NCI-H146 treated with DMSO at 0.1 percent for 48 hours (cell line): ENCODE results near the gene PPP1R26.
"Not testable (repeated sequence)": the region's sequence is repeated elsewhere in the genome, so short reads cannot be mapped to it uniquely, and the experiment has no call there.

Source experiments
- DNase-seq: peaks from one replicate; lab custom pipeline; 2025; ENCODE audit not compliant: unreplicated experiment; lab: John Stamatoyannopoulos, UW

The PPP1R26 gene

DNA sequence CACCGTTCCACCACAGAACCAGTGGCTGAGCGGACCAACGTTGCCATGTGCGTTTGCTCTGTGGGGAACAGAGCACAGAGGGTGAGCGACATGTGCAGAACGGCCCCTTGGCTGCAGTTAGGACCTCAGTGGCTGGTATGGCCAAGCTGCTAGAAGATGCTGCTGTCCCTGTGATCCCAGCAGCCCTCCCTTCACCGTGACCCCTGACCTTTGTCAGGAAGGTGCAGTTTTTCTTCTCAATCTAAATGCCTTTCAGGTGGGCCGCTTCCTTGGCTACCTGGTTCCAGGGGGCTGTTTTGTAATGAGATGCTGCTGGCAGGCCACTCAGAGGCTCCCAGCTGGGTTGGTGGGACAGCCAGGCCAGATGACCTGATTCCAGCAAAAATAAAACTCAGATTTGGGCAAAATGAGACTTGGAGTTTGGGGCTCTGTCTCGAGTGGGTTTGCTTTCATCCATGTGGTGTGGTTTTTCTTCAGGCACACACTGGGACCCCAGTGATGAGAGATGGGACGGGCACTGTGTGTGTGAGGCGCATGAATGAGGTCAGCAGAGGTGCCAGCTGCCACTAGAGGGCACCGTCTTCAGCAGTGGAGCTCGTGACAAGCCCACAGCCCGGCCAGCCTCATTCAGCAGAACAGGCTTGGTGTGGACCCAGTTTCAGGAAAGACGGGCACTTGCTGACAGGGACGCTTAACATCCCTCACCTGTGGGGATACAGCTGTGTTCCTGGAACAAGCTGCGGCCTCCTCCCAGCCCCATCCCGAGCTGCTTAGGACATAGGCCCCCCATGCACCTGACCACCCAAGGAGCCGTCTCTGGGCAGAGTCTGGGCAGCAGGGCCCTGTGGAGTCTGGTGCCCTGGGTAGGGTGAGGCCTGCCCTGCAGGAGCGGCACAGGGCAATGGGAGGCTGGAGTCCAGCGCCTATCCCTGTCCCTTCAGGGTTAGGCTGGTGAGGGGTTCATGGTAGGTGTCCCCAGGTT is 25.0 kb downstream of the PPP1R26 start:
- no peak for DNase-seq

DNA sequence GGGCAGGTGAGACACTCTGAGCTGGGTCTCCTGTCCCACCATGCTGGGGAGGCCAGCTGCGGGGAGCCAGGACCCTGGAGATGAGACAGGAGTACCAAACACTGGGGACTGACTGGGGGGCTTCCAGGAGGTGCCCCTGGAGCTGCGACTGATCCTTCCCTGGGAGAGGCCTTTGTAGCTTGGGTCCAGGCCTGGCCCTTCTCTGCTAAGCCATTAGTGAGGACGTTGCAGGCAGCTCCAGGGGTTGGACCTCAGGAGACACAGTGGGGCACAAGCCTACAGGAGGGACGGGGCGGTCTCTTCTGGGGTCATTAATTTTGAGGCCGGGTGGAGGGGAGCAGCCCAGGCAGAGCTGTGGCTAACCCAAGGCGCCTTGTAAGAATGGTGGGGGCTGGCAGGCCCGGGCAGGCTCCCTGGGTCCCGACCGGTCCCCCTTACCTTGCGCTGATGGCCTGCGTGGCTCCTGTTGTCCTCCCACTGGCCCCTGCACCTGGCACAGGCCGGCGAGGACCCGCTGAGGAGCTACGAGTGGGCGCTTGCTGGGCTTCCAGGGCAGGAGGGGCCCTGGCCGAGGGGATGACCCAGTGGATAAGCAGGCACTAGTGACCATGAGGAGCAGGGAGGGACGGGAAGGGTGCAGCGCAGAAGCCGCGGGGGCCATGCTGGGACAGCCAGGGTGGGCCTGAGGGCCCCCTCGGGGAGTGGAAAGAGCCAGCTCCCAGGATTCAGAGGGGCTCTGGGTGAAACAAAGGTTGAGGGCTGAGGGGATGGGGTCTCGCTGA is 26.0 kb downstream of the PPP1R26 start:
- DNase-seq: no peak

DNA sequence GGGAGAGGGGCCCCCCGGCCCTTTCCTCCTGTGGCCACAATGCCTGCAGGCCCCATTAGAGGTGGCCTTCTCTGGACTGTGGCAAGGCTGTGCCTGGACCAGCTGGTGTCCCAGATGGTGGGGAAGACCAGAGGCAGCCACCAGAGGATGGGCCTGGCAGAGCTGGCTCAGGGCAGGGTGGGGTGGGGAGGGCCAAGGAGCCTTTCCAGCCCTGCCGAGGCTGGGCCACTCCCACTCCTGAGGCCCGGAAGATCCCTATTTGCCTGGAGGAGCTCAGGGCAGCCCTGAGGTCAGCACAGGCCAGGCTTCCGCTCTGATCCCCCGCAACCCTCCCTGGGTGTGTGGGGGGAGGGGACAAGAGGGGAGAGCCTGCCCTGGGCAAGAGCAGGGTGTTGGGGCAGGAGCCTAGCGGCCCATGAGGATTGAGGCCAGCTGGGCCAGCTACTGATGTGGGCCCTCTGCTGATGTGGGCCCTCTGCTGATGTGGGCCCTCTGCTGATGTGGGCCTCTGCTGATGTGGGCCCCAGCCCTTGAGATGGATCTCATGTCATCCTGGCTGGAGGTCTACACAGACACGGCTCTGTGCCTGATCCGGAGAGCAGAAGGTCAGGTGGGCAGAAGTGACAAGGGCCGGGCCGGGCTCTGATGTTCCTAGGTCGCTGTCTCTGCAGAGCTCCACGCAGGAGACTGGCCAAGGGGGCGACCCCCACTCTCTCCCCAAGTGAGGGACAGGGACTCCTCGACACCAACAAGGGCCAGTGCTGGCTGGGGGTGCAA is 26.9 kb downstream of the PPP1R26 start:
- DNase-seq: no peak

DNA sequence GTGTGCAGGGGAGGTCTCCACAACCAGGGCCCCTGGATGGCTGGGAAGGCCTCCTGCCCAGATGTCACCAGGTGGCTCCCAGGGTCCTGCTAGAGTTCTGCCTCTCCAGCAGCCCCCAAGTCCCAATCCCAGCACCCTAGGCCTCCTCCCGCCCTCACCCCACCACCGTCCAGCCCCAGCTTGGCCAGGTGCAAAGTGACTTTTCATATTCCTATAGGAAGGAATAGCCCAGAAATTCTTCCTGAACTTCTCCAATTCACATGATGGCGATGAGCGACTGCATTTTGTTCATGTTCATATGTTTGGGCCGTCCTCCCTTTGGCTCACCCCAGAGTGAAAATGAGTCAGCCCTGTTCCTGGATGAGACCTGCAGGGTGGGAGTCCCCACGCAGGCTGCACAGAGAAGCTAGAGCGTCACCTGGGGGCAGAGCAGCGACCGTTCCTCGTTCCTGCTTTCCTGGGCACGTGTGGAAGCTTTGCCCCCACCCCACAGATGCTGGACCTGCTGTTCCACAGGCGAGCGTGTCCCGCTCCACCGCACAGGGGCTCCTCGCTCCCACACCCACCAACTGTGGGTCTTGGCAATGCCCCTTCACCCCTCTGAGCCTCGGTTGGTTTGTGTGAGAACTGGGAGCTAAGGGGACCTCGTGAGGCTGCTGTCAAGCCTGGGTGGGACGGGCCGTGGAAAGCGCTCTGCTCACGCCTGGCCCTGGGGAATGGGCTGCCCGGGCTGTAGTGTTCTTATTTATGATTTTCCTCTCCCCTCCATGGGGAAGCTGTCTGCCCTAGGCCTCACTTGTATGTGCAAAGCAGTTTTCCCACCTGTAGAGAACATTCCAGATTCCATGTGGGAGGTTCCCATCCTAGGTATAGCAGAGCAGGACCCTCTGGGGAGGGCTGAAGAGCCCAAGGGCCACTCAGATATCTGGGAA is 27.8 kb downstream of the PPP1R26 start:
- DNase-seq: no peak

DNA sequence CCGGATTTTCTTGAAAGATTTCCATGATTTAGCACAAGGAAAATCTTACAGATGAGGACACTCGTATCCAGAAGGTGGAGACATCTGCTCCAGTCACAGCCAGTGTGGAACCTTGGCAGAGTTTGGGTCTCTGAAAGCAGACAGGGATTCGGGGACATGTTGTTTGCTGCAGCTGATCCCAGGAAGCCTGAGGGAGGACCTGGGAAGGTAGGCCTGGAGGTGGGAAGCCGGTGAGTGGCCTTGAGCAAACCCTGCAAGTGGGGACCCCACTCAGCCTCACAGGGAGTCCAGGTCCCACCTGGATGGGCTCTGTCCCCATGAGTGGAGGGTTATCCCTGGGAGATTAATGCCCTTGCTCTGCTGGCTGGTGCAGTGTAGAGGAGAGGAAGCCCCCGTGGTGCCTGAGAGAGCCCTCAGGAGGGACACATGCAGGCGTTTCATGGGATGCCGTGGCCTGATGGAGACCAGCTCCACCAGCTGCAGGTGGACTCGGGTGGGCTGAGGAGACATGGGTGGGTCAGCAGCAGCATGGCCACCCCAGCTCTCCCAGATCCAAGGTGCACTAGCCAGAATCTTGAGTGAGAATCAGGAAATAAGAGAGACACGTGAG is 28.7 kb downstream of the PPP1R26 start:
- DNase-seq: no peak

DNA sequence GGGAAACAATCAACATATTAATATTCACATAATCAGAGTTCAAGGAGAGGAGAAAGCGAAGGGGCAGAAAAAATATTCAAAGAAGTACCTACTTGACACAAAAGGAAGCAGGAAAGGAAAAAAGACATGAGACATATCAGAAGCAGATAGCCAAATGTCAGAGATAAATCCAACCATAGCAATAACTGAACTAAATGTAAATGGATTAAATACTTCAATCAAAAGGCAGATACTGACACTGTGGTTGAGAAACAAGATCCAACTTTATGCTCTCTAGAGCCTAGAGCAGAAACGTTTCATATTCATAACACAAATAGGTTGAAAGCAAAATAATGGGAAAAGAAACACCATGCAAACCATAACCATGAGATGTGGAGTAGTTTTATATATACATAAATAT is 29.9 kb downstream of the PPP1R26 start:
- DNase-seq: no peak

DNA sequence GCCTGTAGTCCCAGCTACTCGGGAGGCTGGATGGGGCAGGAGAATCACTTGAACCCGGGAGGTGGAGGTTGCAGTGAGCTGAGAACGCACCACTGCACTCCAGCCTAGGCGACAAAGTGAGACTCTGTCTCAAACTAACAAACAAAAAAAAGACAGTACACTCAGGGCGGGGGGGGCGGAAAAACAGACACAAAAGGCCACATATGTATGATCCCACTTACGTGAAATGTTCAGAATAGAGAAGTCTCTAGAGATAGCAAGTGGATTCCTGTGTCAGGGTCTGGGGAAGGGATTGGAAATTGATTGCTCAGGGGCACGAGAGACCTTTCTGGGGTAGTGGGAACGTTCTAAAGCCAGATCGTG is 32.6 kb downstream of the PPP1R26 start:
- no peak for DNase-seq

DNA sequence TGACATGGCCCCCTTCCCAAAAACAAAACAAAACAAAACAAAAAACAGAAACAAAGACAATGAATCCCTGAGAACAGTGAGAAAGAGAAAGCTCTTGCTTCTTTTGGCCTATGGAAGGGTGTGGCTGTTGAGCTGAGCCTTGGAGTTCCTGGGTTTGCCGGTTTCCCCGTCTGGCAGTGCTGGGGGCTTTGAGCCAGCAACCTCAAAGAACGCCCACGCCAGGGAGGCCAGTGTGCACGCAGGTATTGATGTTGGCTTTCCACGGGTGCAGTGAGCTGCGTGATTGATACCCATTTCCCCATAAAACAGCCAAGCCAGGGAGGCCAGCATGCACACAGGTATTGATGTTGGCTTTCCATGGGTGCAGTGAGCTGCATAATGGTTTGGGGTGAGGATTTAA is 33.3 kb downstream of the PPP1R26 start:
- no peak for DNase-seq

DNA sequence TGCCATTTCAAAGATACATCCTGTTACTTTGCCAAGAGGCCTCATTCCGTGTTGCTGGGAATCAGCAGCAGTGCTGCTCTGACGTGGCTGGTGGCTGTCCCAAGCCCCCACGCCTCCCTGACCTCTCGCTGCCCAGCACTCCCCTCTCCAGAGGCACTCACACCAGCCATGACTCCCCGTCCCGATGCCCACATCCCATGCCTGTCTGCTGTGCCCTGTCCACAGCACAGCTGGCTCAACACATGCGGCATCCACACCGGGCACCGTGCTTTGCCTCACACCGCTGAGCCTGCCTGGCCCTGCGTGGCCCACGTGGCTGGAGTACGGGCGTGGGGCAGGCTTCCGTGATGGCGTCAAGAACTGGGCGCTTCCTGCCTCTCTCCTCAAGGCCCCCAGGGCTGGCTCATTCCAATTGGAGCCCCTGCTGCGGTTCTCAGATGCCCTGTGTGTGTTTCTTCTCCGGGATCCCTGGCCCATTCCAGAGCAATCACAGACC is 33.8 kb downstream of the PPP1R26 start:
- DNase-seq: no peak

DNA sequence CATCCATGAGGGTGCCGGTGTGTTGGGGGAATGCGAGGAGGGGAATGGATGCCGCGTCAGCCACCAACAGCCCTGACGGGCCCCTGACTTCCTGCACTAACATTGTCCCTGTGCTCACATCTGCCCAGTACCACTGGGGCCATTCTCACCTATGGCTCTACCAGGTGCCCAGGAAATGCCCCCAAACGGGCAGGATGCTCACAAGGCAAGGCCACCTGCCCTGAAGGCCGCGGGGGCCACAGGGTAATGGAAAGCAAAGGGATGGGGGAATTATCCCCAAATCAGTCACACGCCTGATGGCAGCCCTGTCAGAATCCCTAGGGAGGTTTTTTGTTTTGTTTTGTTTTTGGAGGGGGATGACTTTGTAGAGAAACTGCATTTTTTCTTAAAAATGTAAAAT is 34.3 kb downstream of the PPP1R26 start:
- not testable (repeated sequence) for DNase-seq

DNA sequence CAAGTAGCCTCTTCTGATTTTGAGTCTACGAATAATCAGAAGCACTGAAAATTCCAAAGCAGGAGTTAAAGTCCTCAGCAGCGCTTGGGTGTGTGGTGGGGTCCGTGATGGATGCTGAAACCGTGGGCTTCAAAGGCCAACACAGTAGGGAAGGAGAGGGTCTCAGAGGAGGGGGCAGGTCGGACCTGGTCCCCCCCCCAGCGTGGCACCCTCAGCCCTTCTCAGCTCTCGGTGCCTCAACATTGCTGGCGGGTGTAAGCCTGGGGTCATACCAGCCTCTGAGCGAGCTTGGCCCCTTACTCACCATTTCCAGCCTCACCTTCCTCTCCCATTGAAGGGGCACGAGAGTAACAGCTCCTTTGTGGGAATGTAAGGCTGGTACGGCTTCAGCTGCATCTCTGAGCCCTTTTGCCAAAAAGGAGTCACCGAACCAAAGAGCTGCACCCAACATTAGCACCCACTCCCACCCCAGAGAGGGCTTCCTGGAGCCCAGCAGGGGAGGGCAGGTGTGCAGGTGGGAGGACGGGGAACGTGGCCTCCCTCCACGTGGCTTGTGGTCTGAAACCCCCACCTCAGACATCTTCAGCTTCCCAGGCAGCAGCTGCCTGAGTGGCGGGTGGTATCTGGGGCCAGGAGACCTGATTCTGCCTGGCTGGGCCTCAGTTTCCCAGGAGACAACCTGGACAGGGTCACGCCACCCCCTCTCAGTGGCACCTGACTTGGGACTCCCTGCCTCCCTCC is 34.9 kb downstream of the PPP1R26 start:
- no peak for DNase-seq

DNA sequence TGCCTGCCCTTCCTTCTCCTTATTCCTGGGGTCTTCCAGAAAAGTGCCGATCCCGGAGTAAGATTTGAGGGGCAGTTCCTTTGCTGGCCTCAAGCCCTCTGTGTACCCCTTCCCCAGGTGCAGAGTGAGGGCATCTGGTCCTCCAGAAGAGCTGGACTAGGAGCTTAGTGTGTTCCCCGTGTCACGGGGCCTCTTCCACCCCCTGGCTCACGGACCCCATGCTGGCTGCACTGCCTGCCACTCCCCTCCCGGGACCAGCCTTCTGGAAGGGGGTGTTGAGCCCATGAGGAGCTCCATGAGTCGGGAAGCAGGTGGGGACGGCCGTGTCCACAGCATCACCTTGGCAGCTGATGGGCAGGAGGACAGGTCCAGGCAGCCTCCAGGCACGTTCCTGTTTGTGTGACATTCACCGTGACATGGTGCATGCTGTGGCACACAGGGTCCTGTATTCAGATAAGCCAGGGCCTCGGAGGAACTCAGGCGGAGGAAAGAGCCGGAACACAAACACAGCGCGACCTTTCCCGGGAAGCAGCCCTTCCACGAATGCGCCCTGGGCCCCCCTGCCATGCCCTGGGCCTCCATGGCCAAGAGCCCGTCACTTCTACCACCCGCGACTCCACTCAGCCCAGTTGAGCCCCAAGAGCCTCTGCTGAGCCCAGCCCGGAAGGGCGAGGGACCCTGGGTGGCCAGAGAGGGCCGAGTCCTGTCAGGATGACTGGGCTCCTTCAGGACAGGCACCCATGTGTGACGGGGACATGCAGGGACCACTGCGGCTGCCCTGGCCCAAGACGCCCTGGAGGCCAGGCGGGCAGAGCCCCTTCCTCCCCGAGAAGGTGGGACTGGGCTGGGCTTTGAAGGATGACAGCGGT is 35.7 kb downstream of the PPP1R26 start:
- no peak for DNase-seq

DNA sequence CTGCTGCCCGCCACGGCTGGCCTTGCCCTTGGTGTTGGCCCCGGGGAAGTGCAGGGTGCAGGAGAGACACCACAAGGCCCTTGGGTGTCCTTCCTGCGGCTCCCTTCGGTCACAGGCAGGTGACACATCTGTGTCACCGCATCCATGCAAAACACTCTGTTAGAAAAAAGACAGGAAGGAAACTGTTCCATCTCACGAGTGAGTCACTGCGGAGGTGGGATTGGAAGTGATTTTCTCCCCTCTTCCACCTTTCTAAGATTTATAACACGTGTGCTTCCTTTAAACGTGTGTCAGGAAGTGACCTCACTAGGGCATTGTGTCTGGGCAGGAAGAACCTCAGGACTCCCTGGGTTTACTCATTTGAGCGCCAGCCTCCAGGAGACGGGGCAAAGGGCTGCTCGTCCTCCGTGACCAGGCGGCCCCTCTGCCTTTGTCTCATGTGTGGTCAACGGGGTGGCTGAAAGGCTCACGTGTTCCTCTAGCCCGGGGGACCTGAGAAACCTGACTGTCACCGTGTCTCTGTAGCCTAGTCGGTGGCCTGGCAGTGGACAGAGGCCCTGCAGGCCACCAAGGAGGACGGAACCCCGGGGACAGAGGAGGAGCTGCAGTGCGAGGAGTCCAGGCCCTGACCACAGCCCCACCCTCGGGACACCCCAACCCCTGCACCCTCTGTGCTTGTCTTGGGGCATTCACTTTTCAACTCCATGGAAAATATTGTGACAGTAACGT is 36.7 kb downstream of the PPP1R26 start:
- no peak for DNase-seq

DNA sequence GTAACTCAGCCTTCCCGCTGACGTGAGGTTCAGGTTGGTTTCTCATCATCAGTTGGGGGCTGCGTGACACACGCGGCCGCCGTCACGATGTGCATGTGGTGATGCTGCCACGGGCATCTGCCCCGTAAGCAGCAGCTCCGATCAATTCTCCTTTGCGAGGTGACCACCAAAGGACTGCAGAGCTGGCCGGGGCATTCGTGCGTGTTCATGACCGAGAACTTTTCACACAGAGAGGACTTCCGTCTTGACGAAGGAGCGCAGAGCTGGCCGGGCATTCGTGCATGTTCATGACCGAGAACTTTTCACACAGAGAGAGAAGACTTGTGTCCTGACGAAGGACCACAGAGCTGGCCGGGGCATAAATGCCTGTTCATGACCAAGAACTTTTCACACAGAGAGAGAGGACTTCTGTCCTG is 37.8 kb downstream of the PPP1R26 start:
- no peak for DNase-seq

DNA sequence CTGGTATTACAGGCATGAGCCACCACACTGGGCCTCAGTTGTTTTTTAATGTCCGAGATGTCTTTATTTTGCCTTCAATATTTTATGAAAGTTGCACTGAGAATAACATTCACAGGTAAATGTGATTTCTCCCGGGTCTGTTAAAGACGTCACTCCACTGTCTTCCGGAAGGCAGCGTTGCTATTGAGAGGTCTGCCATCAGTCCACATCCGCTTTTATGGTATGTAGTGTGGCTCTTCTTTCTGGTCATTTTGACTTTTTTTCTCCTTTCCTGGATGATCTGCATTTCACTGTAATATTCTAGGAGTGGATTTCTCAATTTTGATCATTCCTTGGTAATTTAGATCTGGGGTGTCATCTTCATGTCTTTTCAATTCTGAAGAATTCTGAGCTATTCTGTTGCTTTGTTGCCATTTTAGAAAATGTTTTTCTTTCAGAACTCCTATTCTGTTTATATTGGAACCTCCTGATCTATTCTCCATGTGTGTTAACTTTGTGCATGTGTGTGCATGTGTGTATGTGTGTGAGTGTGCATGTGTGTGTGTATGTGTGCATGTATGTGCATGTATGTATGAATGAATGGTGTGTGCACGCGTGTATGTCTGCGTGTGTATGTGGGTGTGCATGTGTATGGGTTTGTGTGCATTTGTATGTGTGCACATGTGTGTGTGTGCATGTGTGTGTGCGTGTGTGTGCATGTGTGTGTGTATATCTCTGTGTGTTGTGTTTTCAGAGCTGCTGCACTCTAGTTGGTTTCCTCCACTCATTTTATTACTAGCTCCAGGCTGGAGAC is 39.8 kb downstream of the PPP1R26 start:
- DNase-seq: no peak

DNA sequence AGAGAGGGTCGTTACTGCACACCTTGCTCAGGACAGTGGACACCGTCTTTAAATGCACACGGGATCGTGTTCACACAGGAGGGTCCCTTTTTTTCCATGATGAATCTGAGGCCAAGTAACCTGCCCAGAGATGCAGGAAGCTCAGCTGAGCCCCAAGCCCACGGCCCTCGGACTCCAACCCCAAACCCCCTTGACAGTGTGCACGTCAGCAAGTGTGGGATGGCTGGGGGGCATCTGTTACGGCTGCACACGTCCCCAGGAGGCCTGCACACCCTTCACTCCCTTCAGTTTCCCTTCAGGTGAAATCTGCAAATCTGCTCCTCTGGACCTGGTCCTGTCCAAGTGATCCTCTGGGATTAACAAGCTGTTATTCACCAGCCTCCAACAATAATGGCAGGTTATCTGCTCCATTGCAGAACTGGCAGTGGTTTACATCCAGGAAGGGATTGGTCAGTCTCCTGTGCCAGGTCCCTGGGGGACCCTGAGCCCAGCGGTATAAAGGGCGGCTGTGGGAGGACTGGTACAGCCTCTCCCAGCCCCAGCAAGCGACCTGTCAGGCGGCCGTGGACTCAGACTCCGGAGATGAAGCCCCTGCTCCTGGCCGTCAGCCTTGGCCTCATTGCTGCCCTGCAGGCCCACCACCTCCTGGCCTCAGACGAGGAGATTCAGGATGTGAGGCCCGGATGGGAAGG is 41.5 kb downstream of the PPP1R26 start, which contains the start of gene LCN1:
Gene LCN1 (plus strand): TSS at position 525 of the 692 bp plus-strand sequence. CDS start 58 bp downstream, at position 583.
- no peak for DNase-seq
